ENCODE results near the gene UBE3C.

The UBE3C gene

GRCh38 chr7:157177983-157178381, 39.3 kb downstream of the UBE3C start:
- Mint-ChIP-seq H3K27ac (peak overlapping the region; percentile 38), H3K27me3 (no peaks in the 10 kb centered on the region), H3K36me3 (ENCODE audit: low read depth) (peaks cover 93% of the 10 kb centered on the region), H3K4me3 (no peak overlapping the region), H3K4me1 (ENCODE audit: low read depth) (no peaks in the 10 kb centered on the region), H3K9me3 (no peaks in the 10 kb centered on the region)
- DNase-seq = no peak

- Mint-ChIP-seq H3K4me1 (ENCODE audit: low read depth) (no peaks in the 10 kb centered on the region), H3K27me3 (no peaks in the 10 kb centered on the region), H3K27ac (no peak overlapping the region), H3K9me3 (no peaks in the 10 kb centered on the region), H3K4me3 (no peak overlapping the region), H3K36me3 (ENCODE audit: low read depth) (peaks cover 91% of the 10 kb centered on the region)
- DNase-seq = no peak
Observed at GRCh38 chr7:157183832-157184231, 45.1 kb downstream of the UBE3C start.

- Mint-ChIP-seq H3K4me1 (ENCODE audit: low read depth) (no peaks in the 10 kb centered on the region), H3K9me3 (no peaks in the 10 kb centered on the region), H3K27me3 (no peaks in the 10 kb centered on the region), H3K36me3 (ENCODE audit: low read depth) (peaks cover 94% of the 10 kb centered on the region), H3K27ac (no peak overlapping the region), H3K4me3 (no peak overlapping the region)
- DNase-seq = no peak
Observed at GRCh38 chr7:157188091-157188665, 49.5 kb downstream of the UBE3C start.

- Mint-ChIP-seq H3K36me3 (ENCODE audit: low read depth) (peaks cover 94% of the 10 kb centered on the region), H3K27ac (peak overlapping the region; percentile 33), H3K4me1 (ENCODE audit: low read depth) (no peaks in the 10 kb centered on the region), H3K4me3 (no peak overlapping the region), H3K9me3 (no peaks in the 10 kb centered on the region), H3K27me3 (no peaks in the 10 kb centered on the region)
- DNase-seq = no peak
Observed at GRCh38 chr7:157189405-157189804, 50.7 kb downstream of the UBE3C start.

GRCh38 chr7:157192861-157193260, 54.1 kb downstream of the UBE3C start:
- H3K9me3 Mint-ChIP-seq = no peaks in the 10 kb centered on the region
- no peaks in the 10 kb centered on the region for H3K27me3 Mint-ChIP-seq
- peaks cover 98% of the 10 kb centered on the region for H3K36me3 Mint-ChIP-seq (ENCODE audit: low read depth)
- H3K27ac Mint-ChIP-seq = peak overlapping the region; percentile 20
- H3K4me1 Mint-ChIP-seq (ENCODE audit: low read depth) = no peaks in the 10 kb centered on the region
- DNase-seq = no peak
- H3K4me3 Mint-ChIP-seq = no peak overlapping the region

GRCh38 chr7:157193274-157193673, 54.5 kb downstream of the UBE3C start:
- Mint-ChIP-seq H3K27me3 (no peaks in the 10 kb centered on the region), H3K36me3 (ENCODE audit: low read depth) (peaks cover 98% of the 10 kb centered on the region), H3K4me3 (no peak overlapping the region), H3K4me1 (ENCODE audit: low read depth) (no peaks in the 10 kb centered on the region), H3K9me3 (no peaks in the 10 kb centered on the region), H3K27ac (no peak overlapping the region)
- DNase-seq = no peak

GRCh38 chr7:157194948-157195347, 56.2 kb downstream of the UBE3C start:
- Mint-ChIP-seq H3K9me3 (no peaks in the 10 kb centered on the region), H3K4me1 (ENCODE audit: low read depth) (no peaks in the 10 kb centered on the region), H3K4me3 (no peak overlapping the region), H3K27ac (no peak overlapping the region), H3K36me3 (ENCODE audit: low read depth) (peaks cover 92% of the 10 kb centered on the region), H3K27me3 (no peaks in the 10 kb centered on the region)
- DNase-seq = no peak

- DNase-seq = no peak
- no peaks in the 10 kb centered on the region for H3K9me3 Mint-ChIP-seq
- no peaks in the 10 kb centered on the region for H3K27me3 Mint-ChIP-seq
- H3K27ac Mint-ChIP-seq = no peak overlapping the region
- H3K4me1 Mint-ChIP-seq (ENCODE audit: low read depth) = no peaks in the 10 kb centered on the region
- H3K4me3 Mint-ChIP-seq = no peak overlapping the region
- peaks cover 86% of the 10 kb centered on the region for H3K36me3 Mint-ChIP-seq (ENCODE audit: low read depth)
Observed at GRCh38 chr7:157195868-157196267, 57.1 kb downstream of the UBE3C start.

- no peak for DNase-seq
Observed at GRCh38 chr7:157204134-157204533, 65.4 kb downstream of the UBE3C start.

GRCh38 chr7:157205438-157205837, 66.7 kb downstream of the UBE3C start:
- Mint-ChIP-seq H3K27me3 (no peaks in the 10 kb centered on the region), H3K36me3 (ENCODE audit: low read depth) (peaks cover 81% of the 10 kb centered on the region)
- DNase-seq = no peak

More at GRCh38 chr7:157204134-157204533, 65.4 kb downstream of the UBE3C start:
- Mint-ChIP-seq H3K9me3 (no peaks in the 10 kb centered on the region), H3K4me3 (no peak overlapping the region), H3K27ac (peak overlapping the region; percentile 22), H3K27me3 (no peaks in the 10 kb centered on the region), H3K36me3 (ENCODE audit: low read depth) (peaks cover 74% of the 10 kb centered on the region), H3K4me1 (ENCODE audit: low read depth) (no peaks in the 10 kb centered on the region)

GRCh38 chr7:157208571-157209413, 70.1 kb downstream of the UBE3C start:
- H3K4me1 Mint-ChIP-seq (ENCODE audit: low read depth) = no peaks in the 10 kb centered on the region
- peaks cover 90% of the 10 kb centered on the region for H3K36me3 Mint-ChIP-seq (ENCODE audit: low read depth)
- H3K27ac Mint-ChIP-seq = no peak overlapping the region
- no peak overlapping the region for H3K4me3 Mint-ChIP-seq
- H3K27me3 Mint-ChIP-seq = no peaks in the 10 kb centered on the region
- no peaks in the 10 kb centered on the region for H3K9me3 Mint-ChIP-seq
- DNase-seq = no peak

More at GRCh38 chr7:157205438-157205837, 66.7 kb downstream of the UBE3C start:
- no peak overlapping the region for H3K4me3 Mint-ChIP-seq
- H3K27ac Mint-ChIP-seq = no peak overlapping the region
- H3K4me1 Mint-ChIP-seq (ENCODE audit: low read depth) = no peaks in the 10 kb centered on the region
- H3K9me3 Mint-ChIP-seq = no peaks in the 10 kb centered on the region

- no peaks in the 10 kb centered on the region for H3K4me1 Mint-ChIP-seq (ENCODE audit: low read depth)
- peak overlapping the region; percentile 9 for H3K27ac Mint-ChIP-seq
- H3K9me3 Mint-ChIP-seq = no peaks in the 10 kb centered on the region
- no peak for DNase-seq
- peaks cover 87% of the 10 kb centered on the region for H3K36me3 Mint-ChIP-seq (ENCODE audit: low read depth)
- no peaks in the 10 kb centered on the region for H3K27me3 Mint-ChIP-seq
- H3K4me3 Mint-ChIP-seq = no peak overlapping the region
Observed at GRCh38 chr7:157210682-157211081, 72.0 kb downstream of the UBE3C start.

- H3K9me3 Mint-ChIP-seq = no peaks in the 10 kb centered on the region
- no peak overlapping the region for H3K4me3 Mint-ChIP-seq
- H3K27ac Mint-ChIP-seq = no peak overlapping the region
- no peaks in the 10 kb centered on the region for H3K27me3 Mint-ChIP-seq
- no peaks in the 10 kb centered on the region for H3K4me1 Mint-ChIP-seq (ENCODE audit: low read depth)
- DNase-seq = no peak
- H3K36me3 Mint-ChIP-seq (ENCODE audit: low read depth) = peaks cover 90% of the 10 kb centered on the region
Observed at GRCh38 chr7:157211690-157212089, 73.0 kb downstream of the UBE3C start.

GRCh38 chr7:157219154-157219553, 80.4 kb downstream of the UBE3C start:
- Mint-ChIP-seq H3K27ac (peak overlapping the region; percentile 59), H3K4me1 (ENCODE audit: low read depth) (peaks cover 6% of the 10 kb centered on the region), H3K4me3 (no peak overlapping the region), H3K27me3 (no peaks in the 10 kb centered on the region), H3K9me3 (no peaks in the 10 kb centered on the region), H3K36me3 (ENCODE audit: low read depth) (peaks cover 94% of the 10 kb centered on the region)
- no peak for DNase-seq

GRCh38 chr7:157220916-157221569, 82.3 kb downstream of the UBE3C start:
- Mint-ChIP-seq H3K27ac (peak overlapping the region; percentile 22), H3K4me3 (no peak overlapping the region), H3K36me3 (ENCODE audit: low read depth) (peaks cover 93% of the 10 kb centered on the region), H3K9me3 (no peaks in the 10 kb centered on the region), H3K27me3 (no peaks in the 10 kb centered on the region), H3K4me1 (ENCODE audit: low read depth) (peaks cover 6% of the 10 kb centered on the region)
- DNase-seq = no peak

All from activated T-cell treated with anti-CD3 and anti-CD28 coated beads, Interleukin-2, amount 50 U/mL, for 24 hours (primary cell).